ENCODE measurements around the gene CRYBA4. TPM values are rescaled to one million over a fixed set of nuclear protein-coding genes. Genes with fewer than 3 reads are reported as not detected.

Gene CRYBA4
- total and polyA plus RNA-seq, 8 donors, result 0.21 to 0.87 (median 0.43) TPM; not detected in 2

GRCh38 chr22:26588729-26589366 is 32.9 kb upstream of the CRYBA4 start:
- H3K4me1 ChIP-seq, result peaks cover 21 to 82% of the 10 kb centered on the region in 2 donors
- H3K9me3 ChIP-seq, result no peaks in the 10 kb centered on the region
- peak overlapping the region; percentile 84 to 89 for H3K27ac ChIP-seq
- intact Hi-C loops (cut with DNase I), result no loop called here
- ATAC-seq (no peak), DNase-seq (no peak)
- no peaks in the 10 kb centered on the region for H3K27me3 ChIP-seq
- peak overlapping the region; percentile 91 to 92 for H3K4me3 ChIP-seq
- TF ChIP-seq CTCF (IDR thresholded peaks at IDR 0.05), result no peak
- no peaks in the 10 kb centered on the region for H3K36me3 ChIP-seq

DNA sequence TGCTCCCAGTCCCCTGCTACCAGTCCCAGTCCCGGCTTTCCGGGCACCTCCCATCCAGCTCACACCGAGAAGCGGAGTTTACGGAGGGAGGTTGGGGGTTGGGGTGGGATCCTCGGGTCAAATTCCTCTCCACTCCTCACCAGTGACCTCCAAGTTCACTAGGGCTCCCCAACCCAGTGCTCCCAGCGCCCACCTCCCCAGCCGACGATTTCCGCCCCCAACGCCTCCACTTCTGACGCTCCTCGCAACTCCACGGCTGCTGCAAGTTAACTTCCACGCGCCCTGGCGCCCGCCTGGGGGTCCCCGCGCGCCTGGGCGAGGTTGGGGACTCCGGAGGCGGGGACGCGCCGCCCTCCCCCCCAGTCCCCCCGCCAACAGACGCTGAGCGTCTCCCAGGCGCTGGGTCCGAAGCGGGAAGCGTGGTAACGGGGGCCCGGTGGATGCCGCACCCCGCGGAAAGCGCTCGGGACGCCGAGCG is 32.4 kb upstream of the CRYBA4 start:
- ATAC-seq (peak; percentile 33), DNase-seq (peak in 2 of 4 donors; percentile 31 to 60)
- H3K4me1 ChIP-seq, result peaks cover 21 to 78% of the 10 kb centered on the region in 2 donors
- H3K27ac ChIP-seq, result peak overlapping the region; percentile 84 to 89
- no peaks in the 10 kb centered on the region for H3K27me3 ChIP-seq
- peak overlapping the region; percentile 91 to 92 for H3K4me3 ChIP-seq
- intact Hi-C loops (cut with DNase I), result no loop called here
- H3K9me3 ChIP-seq, result no peaks in the 10 kb centered on the region
- no peak for TF ChIP-seq CTCF (IDR thresholded peaks at IDR 0.05)
- H3K36me3 ChIP-seq, result no peaks in the 10 kb centered on the region

DNA sequence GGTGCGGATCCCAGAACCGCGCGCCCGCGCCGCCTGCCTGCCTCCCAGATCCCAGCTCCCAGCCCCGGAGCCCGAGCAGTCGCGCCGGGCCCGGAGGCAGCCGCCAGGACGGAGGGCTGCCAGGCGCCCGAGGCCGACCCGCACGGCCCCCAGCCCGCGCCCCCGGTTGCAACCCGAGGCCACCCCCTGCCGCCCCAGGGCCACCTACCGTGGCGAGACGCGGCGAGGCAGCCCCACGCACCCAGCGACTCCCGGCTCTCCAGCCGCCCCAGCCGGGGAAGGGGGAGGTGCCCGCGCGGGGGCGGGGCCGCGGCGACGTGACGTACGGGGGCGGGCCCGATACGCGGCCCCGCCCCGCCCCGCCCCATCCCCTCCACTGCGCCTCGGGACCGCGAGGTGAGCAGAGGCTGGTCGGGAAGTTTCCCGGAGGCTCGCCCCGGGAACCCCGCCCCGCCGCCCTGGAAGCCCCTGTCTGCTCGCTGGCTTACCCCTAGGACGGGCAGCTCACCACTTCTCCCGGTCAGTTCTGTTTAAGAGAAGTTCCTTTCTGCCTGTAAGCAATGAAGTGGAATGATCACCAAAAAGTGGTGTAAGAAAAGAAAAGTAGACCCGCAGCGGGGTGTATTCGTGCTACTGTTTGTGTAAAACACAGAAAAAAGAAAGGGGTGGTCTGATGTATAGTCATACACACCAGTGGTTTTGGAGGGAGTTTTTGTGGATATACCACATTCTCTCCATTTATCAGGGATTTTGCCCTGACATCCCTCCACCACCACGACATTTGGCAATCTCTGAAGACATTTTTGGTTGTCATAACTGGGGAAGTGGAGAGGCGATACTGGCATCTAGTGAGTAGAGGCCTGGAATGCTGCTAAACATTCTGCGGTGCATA is 31.7 kb upstream of the CRYBA4 start, which contains the start of gene TPST2:
Gene TPST2, minus strand, starts transcription at position 288 of the 892 bp plus-strand sequence. CDS start 48,502 bp downstream, outside the sequence.
- no peaks in the 10 kb centered on the region for H3K27me3 ChIP-seq
- ATAC-seq, result peak; percentile 95
- no peaks in the 10 kb centered on the region for H3K9me3 ChIP-seq
- peak; percentile 78 to 94 (median 86) for DNase-seq
- H3K36me3 ChIP-seq, result no peaks in the 10 kb centered on the region
- peak within 1 kb of the TSS; percentile 91 to 92 for H3K4me3 ChIP-seq
- intact Hi-C loops (cut with DNase I), result no loop called here
- H3K27ac ChIP-seq, result peak within 1 kb of the TSS; percentile 84 to 89
- H3K4me1 ChIP-seq, result peaks cover 14 to 72% of the 10 kb centered on the region in 2 donors
- no peak for TF ChIP-seq CTCF (IDR thresholded peaks at IDR 0.05)

DNA sequence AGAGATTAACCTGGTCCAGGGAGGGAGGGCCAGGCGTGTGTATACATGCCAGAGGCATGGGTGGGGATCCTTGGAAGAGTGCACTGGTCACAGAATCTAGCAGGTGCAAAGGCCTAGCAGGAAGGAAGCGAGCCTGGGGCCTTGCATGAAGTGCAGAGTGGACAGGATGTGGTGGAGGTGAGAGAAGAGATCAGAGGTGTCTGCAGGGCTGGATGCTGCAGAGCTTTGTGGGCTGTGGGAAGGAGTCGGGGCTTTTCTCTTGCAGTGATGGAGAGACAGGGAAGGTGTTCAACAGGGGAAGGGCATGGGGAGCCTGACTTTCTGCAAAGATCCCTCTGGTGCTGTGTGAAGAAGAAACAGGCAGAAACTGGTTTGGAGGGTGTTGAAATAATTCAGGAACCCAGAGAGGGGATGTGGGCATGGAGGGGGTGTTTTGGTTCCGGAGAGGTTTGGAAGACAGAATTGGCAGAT is 29.3 kb upstream of the CRYBA4 start:
- Histone ChIP-seq H3K36me3 (no peaks in the 10 kb centered on the region), H3K4me3 (no peak overlapping the region), H3K27me3 (no peaks in the 10 kb centered on the region), H3K4me1 (peaks cover 6 to 48% of the 10 kb centered on the region in 2 donors), H3K9me3 (no peaks in the 10 kb centered on the region), H3K27ac (peak overlapping the region in 1 of 2 donors; percentile 53)
- intact Hi-C loops (cut with DNase I), result no loop called here
- no peak for ATAC-seq
- TF ChIP-seq CTCF (IDR thresholded peaks at IDR 0.05), result no peak
- no peak for DNase-seq

- H3K36me3 ChIP-seq, result no peaks in the 10 kb centered on the region
- no peak overlapping the region for H3K4me3 ChIP-seq
- ATAC-seq (no peak), DNase-seq (no peak)
- H3K4me1 ChIP-seq, result peaks cover 6 to 35% of the 10 kb centered on the region in 2 donors
- H3K9me3 ChIP-seq, result no peaks in the 10 kb centered on the region
- intact Hi-C loops (cut with DNase I), result no loop called here
- no peak overlapping the region for H3K27ac ChIP-seq
- no peaks in the 10 kb centered on the region for H3K27me3 ChIP-seq
- TF ChIP-seq CTCF (IDR thresholded peaks at IDR 0.05), result no peak
Observed at GRCh38 chr22:26593763-26594162, 28.0 kb upstream of the CRYBA4 start.

Measured in left lung (tissue), 10 donors.